ENCODE data around the gene AXIN2. TPM values are rescaled to one million over a fixed set of nuclear protein-coding genes. Genes with fewer than 3 reads are reported as not detected.

The AXIN2 gene
- total RNA-seq, 2 donors from 2014 or later, result 5.4 to 16.2 TPM

GRCh38 chr17:65542067-65542466 is 19.4 kb downstream of the AXIN2 start:
- 95 to 100% methylated on average over 1 of the region's 1 CpG for WGBS, 2 donors
- H3K4me3 ChIP-seq, result no peak overlapping the region
- no peak for TF ChIP-seq CTCF (IDR thresholded peaks at IDR 0.05)
- TF ChIP-seq POLR2A (IDR thresholded peaks at IDR 0.05), result no peak
- H3K27ac ChIP-seq, result no peak overlapping the region
- H3K36me3 ChIP-seq (replicated peaks in 1 of 2; ENCODE audit: insufficient read depth in 1 of 2, low read depth in 2 of 2), result peaks cover 0 to 3% of the 10 kb centered on the region in 2 donors
- DNase-seq, result no peak
- intact Hi-C loops (cut with DNase I), result no loop called here
- H3K9me3 ChIP-seq, result no peaks in the 10 kb centered on the region
- peaks cover 18% of the 10 kb centered on the region for H3K4me1 ChIP-seq
- no peak for ATAC-seq
- no peaks in the 10 kb centered on the region for H3K27me3 ChIP-seq

GRCh38 chr17:65541453-65541852 is 20.0 kb downstream of the AXIN2 start:
- intact Hi-C loops (cut with DNase I), result no loop called here
- Histone ChIP-seq H3K9me3 (no peaks in the 10 kb centered on the region), H3K27me3 (no peaks in the 10 kb centered on the region), H3K36me3 (replicated peaks in 1 of 2; ENCODE audit: insufficient read depth in 1 of 2, low read depth in 2 of 2) (peaks cover 0 to 3% of the 10 kb centered on the region in 2 donors), H3K27ac (no peak overlapping the region), H3K4me3 (no peak overlapping the region), H3K4me1 (peaks cover 12% of the 10 kb centered on the region)
- ATAC-seq (no peak), DNase-seq (no peak)
- 86 to 97% methylated on average over 7 to 8 of the region's 8 CpGs for WGBS, 2 donors
- TF ChIP-seq CTCF (IDR thresholded peaks at IDR 0.05), result no peak
- no peak for TF ChIP-seq POLR2A (IDR thresholded peaks at IDR 0.05)

GRCh38 chr17:65539630-65540266 is 21.7 kb downstream of the AXIN2 start:
- TF ChIP-seq CTCF (IDR thresholded peaks at IDR 0.05) (no peak), POLR2A (IDR thresholded peaks at IDR 0.05) (no peak)
- peaks cover 0 to 3% of the 10 kb centered on the region in 2 donors for H3K36me3 ChIP-seq (replicated peaks in 1 of 2; ENCODE audit: insufficient read depth in 1 of 2, low read depth in 2 of 2)
- 86 to 95% methylated on average over 2 of the region's 2 CpGs for WGBS, 2 donors
- no peak overlapping the region for H3K4me3 ChIP-seq
- intact Hi-C loops (cut with DNase I), result no loop called here
- H3K4me1 ChIP-seq, result peaks cover 9% of the 10 kb centered on the region
- H3K27me3 ChIP-seq, result no peaks in the 10 kb centered on the region
- no peaks in the 10 kb centered on the region for H3K9me3 ChIP-seq
- no peak for DNase-seq
- ATAC-seq, result no peak
- no peak overlapping the region for H3K27ac ChIP-seq

- DNase-seq (no peak), ATAC-seq (no peak)
- TF ChIP-seq POLR2A (IDR thresholded peaks at IDR 0.05) (no peak), CTCF (IDR thresholded peaks at IDR 0.05) (no peak)
- Histone ChIP-seq H3K27ac (no peak overlapping the region), H3K36me3 (replicated peaks in 1 of 2; ENCODE audit: insufficient read depth in 1 of 2, low read depth in 2 of 2) (peaks cover 0 to 7% of the 10 kb centered on the region in 2 donors), H3K27me3 (no peaks in the 10 kb centered on the region), H3K4me1 (peaks cover 9% of the 10 kb centered on the region), H3K4me3 (no peak overlapping the region), H3K9me3 (no peaks in the 10 kb centered on the region)
- 77 to 85% methylated on average over 12 of the region's 12 CpGs for WGBS, 2 donors
- intact Hi-C loops (cut with DNase I), result no loop called here
These were observed 22.5 kb downstream of the AXIN2 start for GRCh38 chr17:65538675-65539529.
